HG02642 (cell line): ENCODE measurements around the gene RAB37.
A peak's percentile ranks its signal among the peaks of the same experiment; 100 is the strongest.

ENCODE experiments used
- ATAC-seq: cut with Tn5 transposase; IDR thresholded peaks from one replicate; pipeline ENCODE4 v1.9.1; 2021; ENCODE audit warnings: mild to moderate bottlenecking; ENCODE audit not compliant: unreplicated experiment, poor library complexity

RAB37 gene

DNA sequence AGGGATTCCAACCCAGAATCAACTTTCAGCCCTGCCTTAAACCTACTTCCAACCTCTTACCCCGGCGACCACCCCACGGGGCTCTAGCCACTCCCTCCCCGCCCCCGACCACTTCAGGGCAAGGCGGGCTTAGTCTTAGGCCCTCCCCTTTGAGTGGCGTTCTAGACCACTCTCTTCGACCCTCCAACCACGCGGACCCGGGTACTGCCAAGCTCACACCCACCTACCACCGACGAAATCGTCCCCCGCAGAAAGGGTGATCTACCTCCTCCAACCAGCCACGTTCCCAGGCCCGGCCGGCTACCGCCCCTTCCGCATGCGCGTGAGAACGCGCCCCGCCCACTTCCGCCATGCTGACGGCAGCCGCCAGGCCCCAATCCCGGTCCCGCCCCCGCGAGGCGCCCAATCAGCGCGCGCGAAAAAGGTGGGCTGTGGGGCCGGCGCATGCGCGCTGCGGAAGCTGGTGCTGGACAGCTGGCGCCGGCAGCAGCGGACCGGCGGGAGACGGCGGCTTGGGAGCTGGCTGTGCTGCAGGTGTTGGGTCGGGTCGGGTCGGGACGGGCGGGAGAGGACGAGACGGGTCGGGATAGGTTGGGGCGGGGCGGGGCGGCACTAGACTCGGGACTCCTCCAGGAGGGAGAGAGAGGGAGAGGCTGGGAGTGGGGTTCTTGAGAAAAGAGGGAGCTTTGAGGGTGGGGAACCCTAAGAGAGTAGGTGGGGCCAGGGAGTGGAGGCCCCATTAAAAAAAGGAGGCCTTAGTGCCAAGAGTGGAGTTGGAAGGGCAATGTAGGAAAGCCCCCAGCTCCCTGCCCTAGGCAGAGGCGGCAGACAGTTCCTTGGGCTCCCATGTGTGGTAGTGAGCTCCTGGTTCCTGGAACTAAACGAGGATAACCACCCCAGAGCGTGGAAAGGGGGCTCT lies 39.2 kb downstream of the RAB37 start, which contains the start of gene NAT9:
Gene NAT9 (minus strand): TSS at position 302 of the 919 bp plus-strand sequence. CDS start 647 bp downstream, outside the sequence.
- ATAC-seq = peak; percentile 80

DNA sequence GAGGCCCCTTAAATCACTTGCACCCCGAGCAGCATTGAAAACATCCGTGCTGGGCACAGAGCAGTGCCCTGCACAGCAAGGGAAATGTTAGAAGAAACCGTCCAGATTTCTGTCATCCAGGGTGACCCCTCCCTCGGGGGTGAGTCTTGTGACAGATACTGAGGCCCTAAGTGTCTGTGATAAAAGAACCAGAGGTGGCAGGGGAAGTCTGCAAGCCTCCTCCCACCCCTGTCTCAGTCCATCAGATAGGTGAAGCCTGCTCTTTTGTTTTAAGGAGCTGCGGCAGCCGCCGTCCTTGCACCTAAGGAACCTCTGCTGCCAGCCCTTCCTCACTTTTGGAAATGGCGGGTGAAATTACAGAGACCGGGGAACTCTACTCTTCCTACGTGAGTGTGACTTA lies 39.9 kb downstream of the RAB37 start:
- no peak for ATAC-seq

DNA sequence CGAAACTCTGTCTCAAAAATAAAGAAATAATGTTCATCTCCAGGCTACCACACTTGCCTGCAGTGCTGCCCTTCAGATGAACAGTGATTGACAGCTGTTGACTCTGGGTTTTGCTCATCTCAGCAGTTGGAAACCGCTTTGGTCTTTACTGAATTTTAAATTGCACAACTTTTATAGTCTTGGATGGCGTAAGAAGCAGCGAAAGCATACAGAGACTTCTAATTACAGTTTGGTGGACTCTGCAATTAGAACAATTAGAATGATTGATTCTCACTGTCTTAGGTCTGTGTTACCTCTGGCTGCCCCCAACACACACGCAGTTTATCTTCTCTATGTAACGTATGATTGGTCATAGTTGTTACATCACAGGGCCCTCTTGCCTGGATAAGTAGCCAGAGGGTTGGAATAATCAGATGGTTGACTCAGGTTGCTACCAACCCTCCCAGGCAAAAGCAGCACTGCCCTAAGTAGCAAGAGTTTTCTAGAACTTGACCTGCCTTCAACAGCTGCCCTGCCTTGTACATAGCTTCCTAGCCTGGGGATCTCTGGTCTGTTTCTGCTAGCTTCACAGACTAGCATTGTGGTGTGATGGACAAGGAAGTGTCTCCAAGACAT lies 41.0 kb downstream of the RAB37 start:
- ATAC-seq = no peak

DNA sequence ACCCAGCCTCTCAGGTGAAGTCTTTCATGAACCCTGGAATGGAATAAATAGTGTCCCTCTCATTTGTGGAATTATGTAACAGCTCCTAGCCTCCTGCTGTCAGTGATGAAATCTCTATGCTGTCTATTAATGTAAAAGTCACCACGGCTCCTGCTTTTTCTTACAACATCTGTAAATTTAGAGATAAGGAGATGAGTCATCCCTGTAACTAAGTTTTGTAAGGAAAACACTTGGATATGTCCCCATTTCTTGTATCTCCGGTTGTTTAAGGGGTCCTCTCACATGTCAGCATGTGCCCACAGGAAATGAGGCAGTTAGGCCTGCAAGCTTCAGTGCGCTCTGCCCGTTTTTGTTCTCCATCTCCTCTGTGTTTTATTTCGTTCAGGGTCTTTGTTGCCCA lies 41.9 kb downstream of the RAB37 start:
- ATAC-seq = no peak

DNA sequence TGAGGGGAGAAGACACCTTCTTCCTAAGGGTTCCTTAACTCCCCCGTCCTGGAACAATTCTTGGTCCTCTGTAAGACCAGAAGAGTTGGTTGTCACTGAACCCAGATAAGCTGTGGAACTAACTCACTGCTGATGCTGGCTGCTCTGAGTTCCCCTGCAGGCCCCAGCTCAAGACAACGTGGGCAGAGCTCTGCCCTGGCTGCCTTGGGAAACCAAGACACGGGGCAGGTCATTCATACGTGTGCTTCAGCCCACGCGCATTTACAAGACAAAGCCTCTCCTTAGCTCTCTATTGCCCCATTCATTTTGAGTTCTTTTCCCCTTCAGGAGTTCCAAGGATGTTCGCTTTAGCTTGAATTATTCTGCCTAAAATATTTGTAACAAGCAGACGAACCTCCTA lies 42.4 kb downstream of the RAB37 start:
- ATAC-seq = no peak

DNA sequence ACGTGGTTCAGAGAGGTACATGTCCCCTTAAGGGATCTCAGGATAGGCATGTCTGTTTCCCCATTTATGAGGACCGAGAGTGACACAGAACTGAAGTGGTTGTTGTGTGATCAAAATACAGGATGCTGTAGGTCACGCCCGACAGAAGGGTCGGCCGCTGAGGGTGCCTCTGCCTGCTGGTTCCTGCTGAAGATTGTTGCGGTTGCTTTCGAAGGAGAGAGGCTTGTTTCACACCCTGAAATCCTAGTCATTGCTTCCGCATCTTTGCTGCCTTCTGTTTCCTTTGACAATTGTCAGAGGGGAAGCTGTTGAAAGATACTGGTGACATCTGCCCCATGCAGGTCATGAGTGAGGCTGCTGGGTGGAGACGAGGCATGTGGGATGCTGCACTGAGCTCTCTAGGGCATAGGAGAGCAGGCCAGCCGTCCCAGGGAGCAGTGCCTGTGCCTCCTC lies 42.9 kb downstream of the RAB37 start:
- ATAC-seq = peak; percentile 27

DNA sequence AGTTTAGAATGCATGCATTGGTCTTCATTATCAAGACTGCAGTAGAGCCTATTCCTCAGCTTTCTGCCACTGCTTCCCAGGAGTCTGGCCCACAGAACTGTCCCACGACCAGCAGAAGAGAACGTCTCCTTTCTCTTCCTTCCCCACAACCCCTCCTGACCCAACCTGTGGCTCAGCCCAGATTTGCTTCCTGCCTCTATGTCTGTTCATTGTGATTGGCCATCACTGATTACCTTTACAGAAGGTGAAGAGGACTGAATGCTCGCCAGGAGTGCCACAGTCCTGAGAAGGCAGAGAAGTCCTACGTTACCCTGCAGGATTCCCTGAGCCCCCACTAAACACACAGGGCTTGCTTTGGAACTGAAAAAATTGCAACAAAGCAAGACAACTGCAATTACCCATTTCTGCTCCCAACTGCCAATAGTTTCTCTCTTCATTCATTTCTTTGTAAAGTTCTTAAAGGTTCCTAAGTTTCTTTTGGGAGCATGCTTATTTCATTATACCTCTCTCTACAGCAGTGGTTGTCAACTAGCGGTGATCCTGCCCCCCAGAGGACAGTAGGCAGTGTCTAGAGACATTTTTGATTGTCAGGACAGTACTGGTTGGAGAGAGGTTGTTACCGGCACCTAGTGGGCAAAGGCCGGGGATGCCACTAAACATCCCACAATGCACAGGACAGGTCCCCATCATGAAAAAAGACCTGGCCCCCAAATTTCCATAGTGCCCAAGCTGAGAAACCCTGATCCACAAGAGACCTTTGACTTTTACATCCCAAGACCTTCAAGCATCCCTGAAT lies 43.6 kb downstream of the RAB37 start:
- ATAC-seq = no peak

DNA sequence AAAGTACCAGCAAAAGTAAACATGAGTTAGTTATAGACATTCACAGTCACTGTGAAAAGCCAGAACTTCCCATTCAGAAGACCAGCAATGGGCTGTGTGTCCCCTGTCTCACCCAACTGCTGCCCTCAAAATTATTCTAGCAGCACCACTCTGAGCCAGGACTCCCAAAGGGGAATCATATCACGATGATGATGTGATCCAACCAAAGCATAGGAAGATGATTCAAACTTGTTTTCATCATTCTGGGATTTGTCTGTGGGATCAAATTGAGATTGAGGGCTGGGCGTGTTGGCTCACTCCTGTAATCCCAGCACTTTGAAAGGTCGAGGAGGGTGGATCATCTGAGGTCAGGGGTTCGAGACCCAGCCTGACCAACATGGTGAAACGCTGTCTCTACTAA lies 45.5 kb downstream of the RAB37 start:
- no peak for ATAC-seq

DNA sequence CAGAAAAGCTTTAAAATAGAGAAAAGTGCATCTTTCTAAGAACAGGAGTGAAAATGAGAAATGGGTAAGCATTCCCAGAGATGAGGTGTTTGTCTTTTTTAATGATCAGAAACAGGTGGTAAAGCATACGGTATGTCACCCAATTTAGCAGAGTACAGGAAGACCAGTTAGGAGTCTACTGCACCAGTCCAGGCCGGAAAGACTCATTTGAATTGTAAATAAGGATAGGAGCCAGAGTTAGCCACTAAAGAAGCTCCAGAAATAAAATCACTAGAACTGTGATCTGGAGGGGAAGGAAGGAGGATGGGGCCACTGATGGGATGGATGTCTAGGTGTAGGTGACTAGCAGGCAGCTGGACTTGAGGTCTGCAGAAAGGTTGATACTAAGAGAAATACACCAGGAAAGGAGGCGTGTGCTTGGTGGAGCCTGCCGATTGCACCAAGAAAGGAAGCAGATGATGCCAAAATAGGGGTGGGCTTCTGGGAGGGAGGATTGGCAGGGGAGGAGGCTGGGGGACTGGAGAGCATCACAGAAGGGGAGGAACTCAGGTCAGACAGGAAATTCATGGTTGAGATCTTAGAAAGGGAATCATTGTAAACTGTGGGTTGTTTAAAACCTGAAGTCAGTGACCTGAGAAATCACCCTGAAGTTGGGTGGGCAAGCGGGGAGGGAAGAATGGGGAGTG lies 47.2 kb downstream of the RAB37 start:
- no peak for ATAC-seq

DNA sequence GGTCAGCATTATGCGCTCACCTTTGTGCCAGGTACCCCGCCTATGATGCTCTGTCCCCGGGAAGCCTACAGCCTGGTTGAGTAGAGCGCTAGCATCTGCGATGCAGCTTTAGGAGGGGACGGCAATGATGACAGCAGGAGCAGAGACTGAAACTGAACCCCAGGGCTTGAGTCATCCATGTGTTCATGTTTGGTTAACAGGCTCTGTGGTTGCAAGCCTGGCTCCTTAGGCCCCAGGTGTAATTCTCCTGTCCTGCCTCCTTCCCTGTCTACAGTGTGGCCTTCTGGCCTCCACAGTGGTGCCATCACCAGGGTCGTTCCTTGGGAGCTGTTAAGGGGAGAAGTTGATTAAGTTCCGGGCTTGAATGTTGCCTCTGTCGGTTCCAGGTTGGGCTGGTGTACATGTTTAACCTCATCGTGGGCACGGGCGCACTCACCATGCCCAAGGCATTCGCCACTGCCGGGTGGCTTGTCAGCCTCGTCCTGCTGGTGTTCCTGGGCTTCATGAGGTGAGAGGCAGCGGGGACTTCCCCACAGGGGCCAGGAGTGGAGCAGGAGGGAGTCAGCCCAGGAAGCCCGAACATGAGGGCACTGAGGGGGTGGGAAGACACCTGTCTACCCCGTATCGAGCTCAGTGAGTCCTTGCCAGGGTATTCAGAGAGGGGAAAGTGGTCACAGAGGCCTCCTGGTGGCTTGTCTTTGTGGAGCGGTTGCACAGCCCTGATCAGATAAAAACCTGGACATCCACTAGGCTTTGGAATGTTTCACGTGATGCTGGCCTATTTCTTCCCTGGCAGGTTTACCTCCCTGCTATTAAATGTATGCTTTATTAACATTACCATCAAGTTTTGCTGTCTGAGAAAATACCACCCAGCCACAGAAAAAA lies 48.3 kb downstream of the RAB37 start:
- no peak for ATAC-seq

DNA sequence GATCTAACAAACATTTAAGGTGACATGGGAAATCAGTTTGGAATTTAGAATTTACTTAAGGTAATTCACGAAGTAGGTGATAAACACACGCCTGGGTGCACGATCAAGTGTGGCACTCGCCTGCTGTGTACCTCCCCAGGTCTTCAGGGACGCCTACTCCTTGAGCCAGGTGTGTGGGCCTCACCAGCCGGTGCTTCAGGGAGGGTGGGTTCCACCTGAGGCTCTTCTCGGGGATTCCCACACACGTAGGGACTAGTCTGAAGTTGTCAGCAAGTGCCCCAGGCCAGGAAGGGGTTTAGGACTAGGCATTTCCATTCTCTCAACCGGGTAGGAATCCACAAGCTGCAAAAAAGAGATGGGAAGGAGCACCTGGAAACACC lies 48.9 kb downstream of the RAB37 start:
- ATAC-seq = no peak

DNA sequence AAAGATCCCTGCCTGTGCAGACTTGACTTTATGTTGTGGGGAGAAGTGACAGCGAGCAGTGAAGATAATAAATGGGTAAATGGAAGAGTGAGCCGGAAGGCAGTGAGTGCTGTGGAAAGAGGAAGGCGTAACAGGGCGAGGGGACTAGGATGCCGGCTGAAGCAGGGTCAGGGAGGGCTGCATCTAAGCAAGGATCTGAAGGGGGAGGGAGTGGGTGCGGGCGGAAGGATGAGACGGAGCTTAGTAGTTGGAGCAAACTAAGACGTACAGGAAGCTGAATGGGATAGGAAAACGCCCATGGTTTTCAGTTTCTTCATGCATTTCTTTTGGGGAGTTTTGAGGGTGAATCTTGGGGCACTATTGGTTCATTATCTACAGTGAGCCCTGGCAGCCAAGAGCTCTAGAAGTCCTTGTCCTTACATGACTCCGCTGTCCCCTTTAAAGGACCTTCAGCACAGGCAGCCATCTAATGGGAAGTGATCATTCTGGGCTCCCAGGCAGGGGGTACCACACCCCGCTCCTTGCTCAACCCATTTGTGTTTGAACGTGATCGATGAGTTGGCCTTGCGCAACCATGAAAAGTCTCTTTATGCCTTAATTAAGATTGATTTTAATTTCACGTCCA lies 49.5 kb downstream of the RAB37 start:
- ATAC-seq = no peak

DNA sequence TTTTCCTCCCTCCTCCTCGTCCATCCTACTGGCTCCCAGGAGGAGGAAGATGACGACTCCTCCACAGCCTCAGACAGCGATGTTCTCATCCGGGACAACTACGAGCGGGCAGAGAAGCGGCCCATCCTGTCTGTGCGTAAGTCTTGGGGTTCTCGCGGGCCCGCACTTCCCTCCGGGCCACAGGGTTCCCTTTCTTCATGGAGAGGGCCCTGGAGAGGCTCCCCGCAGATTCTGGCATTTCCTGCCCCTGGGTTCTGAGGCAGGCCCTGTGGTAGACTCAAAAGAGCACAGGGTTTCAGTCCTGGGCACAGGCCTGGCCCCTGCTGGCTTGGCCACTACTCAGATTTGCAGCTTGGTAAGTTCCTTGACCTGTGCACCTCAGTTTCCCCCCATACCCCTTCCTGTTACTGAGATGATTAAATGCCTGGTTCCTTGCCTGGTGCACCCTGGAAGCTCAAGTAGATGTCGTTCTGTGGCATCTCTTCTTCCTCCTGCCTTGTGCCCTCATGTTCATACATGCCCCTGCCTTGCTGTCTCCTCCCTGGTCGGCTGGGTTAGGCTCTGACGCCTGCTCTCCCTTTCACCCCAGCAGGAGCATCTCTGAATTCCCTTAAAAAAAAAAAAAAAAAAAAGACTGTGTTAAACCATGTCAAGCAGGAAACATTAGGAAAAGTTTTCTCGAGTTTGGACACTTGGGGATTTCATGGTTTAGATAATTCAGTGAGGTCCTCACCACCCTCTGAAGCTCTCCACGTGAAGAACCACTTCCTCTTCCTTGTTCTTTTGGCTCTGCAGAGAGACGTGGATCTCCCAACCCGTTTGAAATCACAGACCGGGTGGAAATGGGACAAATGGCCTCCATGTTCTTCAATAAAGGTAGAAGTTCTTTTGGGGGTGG lies 53.4 kb downstream of the RAB37 start:
- no peak for ATAC-seq

DNA sequence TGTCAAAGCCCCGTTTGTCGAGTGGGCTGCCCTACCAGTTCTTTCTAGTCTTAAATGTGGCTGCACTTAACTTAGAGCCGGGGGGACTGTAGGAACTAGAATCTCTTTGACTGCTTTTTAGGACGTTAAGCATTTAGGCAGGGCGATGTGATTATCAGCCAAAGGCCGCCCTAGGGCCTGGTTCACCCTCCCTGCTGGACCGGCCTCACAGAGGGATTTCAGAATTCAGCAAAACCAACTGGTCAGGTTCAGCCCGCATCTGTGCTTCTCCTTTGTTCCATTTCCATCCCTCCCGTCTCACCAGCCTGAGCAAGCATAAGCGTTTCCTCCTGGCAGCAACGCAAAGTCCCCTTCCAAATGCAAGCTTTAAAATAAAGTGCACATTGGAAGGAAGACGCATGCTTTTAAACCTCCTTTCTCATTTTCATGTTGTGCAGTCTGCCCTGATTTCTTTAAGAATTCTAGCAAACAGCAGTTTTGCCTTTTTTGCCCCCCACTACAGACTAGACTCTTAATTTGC lies 55.6 kb downstream of the RAB37 start:
- no peak for ATAC-seq

DNA sequence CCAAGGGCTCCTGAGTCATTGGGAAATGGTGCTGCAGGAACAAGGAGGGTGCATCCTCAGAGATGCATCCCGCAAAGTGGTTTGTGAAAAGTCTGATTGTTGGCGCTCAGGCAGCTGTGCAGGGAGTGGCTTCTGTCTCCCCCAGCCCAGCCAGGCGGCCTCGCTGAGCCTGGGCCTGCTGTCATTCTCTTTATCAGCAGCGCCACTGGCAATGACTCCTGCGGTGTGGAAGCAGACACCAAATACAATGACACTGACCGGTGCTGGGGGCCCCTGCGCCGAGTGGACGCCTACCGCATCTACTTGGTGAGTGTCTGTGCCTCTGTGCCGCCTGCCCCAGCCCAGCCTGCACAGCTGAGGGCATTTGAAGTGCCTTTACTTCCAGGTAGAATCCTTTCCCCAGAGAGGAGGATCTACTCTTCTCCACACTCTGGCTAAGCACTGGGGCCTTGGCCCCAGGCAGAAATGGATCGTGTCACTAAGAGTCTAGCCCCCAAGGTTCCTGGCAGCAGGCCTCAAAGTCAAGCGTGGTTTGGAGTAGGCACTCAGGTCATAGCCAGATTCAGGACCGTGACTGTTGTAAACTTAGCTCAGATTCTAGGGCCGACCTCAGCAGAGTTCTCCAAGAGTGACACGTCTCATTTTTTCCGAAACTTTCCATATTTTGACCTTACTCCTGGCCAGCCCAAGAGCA lies 58.4 kb downstream of the RAB37 start:
- no peak for ATAC-seq

DNA sequence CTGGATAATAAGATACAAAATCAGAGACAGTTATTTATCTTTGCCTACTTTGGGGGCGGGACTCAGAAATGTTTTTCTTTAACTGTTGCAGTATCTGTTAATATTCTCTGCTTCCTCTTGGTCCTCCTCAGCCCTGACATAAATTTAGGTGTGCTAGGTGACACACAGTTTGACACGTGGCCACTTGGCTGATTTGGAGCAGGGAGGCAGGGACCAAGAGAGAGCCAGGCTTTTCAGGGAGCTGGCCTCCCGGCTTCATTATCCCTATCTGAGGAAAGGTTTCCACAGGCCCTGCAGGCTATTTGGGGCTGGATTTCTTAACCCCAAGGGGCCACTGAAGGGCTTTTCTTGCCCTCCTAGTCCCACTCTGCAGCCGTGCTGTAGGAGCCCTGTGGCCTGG lies 59.2 kb downstream of the RAB37 start:
- no peak for ATAC-seq

DNA sequence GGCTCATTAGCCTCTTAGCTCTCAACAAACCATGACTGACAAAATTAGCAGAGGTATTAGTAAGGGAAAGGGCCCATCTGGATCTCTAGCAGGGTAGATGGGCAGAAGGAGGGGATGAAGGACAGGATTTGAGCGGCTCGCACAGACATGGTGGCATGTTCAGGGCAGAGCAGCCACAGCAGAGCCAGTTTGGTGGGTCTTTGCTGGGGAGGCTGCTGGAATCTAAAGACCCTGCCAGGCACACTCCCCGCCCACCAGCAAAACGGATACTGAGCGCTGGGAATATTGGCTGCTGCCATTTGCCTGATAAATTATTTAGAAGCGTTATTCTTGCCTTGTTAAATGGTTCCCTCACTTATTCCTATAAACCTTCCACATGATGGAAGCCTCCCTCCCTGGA lies 59.8 kb downstream of the RAB37 start:
- no peak for ATAC-seq
